Adrenal gland (tissue), 5 donors: Measurements from ENCODE around the gene CATSPER3.

Experiments used
- CTCF ChIP-seq, 6 experiments: fragments of 450-650 bp in 4 of 6; fragments of 200-600 bp in 2 of 6; sonication (generic) in 1 of 6; IDR thresholded peaks; 1 replicate in 5 of 6; 2 replicates in 1 of 6; pipeline versions ENCODE4 v1.5.1 to v1.8.0; 2016 to 2021; ENCODE audit warnings: antibody characterized with exemption in 6 of 6, mild to moderate bottlenecking in 2 of 6, moderate library complexity in 1 of 6
- POLR2A ChIP-seq, 2 donors: fragments of 450-650 bp; IDR thresholded peaks; one replicate each; pipeline ENCODE4 v1.6.1; 2017; ENCODE audit warnings: antibody characterized with exemption in 2 of 2, mild to moderate bottlenecking in 2 of 2, moderate library complexity in 1 of 2
- donor health status: DM: no; HTN: no; CAD: no.

GRCh38 chr5:135004376-135004775, 36.7 kb downstream of the CATSPER3 start:
- TF ChIP-seq CTCF (IDR thresholded peaks at IDR 0.05) (no peak), POLR2A (IDR thresholded peaks at IDR 0.05) (no peak)
